Smooth muscle cell (in vitro differentiated cells): ENCODE results near the gene CHCHD3. TPM values are rescaled to one million over a fixed set of nuclear protein-coding genes. Genes with fewer than 3 reads are reported as not detected.

Source experiments
- DNase-seq: peaks from one replicate; lab custom pipeline; 2025; ENCODE audit not compliant: unreplicated experiment; lab: John Stamatoyannopoulos, UW
- H2AFZ ChIP-seq: fragments of 200-600 bp; sonication (generic); 2 replicates; pipeline ENCODE4 v1.6.0; 2016; ENCODE audit warnings: antibody characterized with exemption, low read depth, mild to moderate bottlenecking
- H3F3A ChIP-seq: fragments of 200-600 bp; sonication (generic); 2 replicates; pipeline ENCODE4 v1.6.0; 2017; ENCODE audit warnings: antibody characterized with exemption, low read depth
- H3K27ac ChIP-seq: fragments of 200-600 bp; sonication (generic); 2 replicates; pipeline ENCODE4 v1.5.1; 2016; ENCODE audit warnings: low read depth, mild to moderate bottlenecking
- H3K27me3 ChIP-seq: fragments of 200-600 bp; sonication (generic); 2 replicates; pipeline ENCODE4 v1.6.1; 2016; ENCODE audit warnings: low read depth, mild to moderate bottlenecking
- H3K36me3 ChIP-seq: fragments of 200-600 bp; sonication (generic); 2 replicates; pipeline ENCODE4 v1.5.1; 2016; ENCODE audit warnings: low read depth
- H3K4me1 ChIP-seq: fragments of 200-600 bp; sonication (generic); 2 replicates; pipeline ENCODE4 v1.5.1; 2016; ENCODE audit warnings: low read depth
- H3K4me2 ChIP-seq: fragments of 200-600 bp; sonication (generic); 2 replicates; pipeline ENCODE4 v1.6.0; 2016; ENCODE audit warnings: mild to moderate bottlenecking
- H3K4me3 ChIP-seq: fragments of 200-600 bp; sonication (generic); 2 replicates; pipeline ENCODE4 v1.5.1; 2016; ENCODE audit warnings: mild to moderate bottlenecking
- H3K79me2 ChIP-seq: fragments of 200-600 bp; sonication (generic); 2 replicates; pipeline ENCODE4 v1.6.0; 2016; ENCODE audit warnings: low read depth, mild to moderate bottlenecking
- H3K9ac ChIP-seq: fragments of 200-600 bp; sonication (generic); 2 replicates; pipeline ENCODE4 v1.6.0; 2016; ENCODE audit warnings: low read depth
- H3K9me3 ChIP-seq: fragments of 200-600 bp; sonication (generic); replicated peaks from 2 replicates; pipeline ENCODE4 v1.5.1; 2016; ENCODE audit warnings: low read depth
- H4K20me1 ChIP-seq: fragments of 200-600 bp; sonication (generic); 2 replicates; pipeline ENCODE4 v1.6.0; 2016; ENCODE audit warnings: low read depth
- WGBS: methylation state at CpG from one replicate; pipeline ENCODE4 v1.1.7; 2016; ENCODE audit warnings: low lambda C conversion rate; 5-methylcytosine and 5-hydroxymethylcytosine counted together
- polyA plus RNA-seq: library from polyadenylated mRNA; unstranded; fragments of >200 nt; fragmentation: Nextera tagmentation; extraction: Ambion mirVana; gene quantifications from 2 replicates; pipeline ENCODE4 v1.2.1, GENCODE V29; 2016
- total RNA-seq: library from RNA; depleted of rRNA; stranded (reverse); fragments of >200 nt; gene quantifications from 2 replicates; pipeline ENCODE4 v1.2.3, GENCODE V29; 2014
- TF ChIP-seq, protein P1 (sequence below): fragments of 200-600 bp; sonication (generic); IDR thresholded peaks from 2 replicates; pipeline ENCODE4 v1.5.1; 2017; ENCODE audit warnings: borderline replicate concordance, mild to moderate bottlenecking, antibody characterized with exemption; ENCODE audit not compliant: insufficient read depth, poor library complexity, severe bottlenecking

CHCHD3 gene
- total and polyA plus RNA-seq, 2 experiments from 2014 or later = 49.8 to 59.2 TPM

DNA sequence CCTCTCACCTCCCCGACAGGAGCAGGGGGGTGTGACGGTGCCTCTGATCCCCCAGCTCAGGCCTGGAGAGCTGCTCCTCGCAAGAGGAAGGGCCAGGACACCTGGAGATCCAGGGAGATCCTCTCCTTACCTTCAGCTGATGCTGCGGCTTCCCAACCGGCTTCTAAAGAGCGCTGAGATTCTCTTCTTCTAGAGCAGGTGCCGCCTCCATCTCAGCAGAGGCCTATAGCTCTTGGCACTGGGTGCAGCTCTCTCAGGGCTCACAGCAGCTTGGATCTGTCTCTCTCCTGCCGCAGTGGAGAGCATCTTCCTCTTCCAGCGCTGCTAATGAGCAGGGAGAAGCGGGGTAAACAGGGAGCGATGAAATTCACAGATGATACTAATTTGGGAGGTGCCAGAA lies 316.0 kb downstream of the CHCHD3 start:
- no peak overlapping the region for H3K9ac ChIP-seq
- 94% methylated on average over 11 of the region's 11 CpGs for WGBS

DNA sequence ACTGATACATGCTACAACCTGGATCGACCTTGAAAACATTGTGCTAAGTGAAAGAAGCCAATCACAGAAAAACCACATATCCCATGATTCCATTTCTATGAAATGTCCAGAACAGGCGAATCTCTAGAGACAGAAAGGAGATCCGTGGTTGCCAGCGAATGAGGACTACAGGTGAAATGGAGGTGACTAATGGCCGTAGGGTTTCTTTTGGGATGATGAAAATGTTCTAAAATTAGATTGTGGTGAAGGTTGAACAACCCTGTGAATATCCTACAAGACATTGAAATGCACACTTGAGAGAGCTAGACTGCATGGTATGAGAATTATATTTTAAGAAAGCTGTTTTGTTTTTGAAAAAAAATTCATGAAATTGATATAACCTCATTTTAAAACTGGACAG lies 317.1 kb downstream of the CHCHD3 start:
- H3K4me1 ChIP-seq = peaks cover 4% of the 10 kb centered on the region
- H3K79me2 ChIP-seq = no peaks in the 10 kb centered on the region
- no peak overlapping the region for H3K4me2 ChIP-seq
- H2AFZ ChIP-seq = no peak overlapping the region
- no peak for DNase-seq
- TF ChIP-seq, protein P1, sequence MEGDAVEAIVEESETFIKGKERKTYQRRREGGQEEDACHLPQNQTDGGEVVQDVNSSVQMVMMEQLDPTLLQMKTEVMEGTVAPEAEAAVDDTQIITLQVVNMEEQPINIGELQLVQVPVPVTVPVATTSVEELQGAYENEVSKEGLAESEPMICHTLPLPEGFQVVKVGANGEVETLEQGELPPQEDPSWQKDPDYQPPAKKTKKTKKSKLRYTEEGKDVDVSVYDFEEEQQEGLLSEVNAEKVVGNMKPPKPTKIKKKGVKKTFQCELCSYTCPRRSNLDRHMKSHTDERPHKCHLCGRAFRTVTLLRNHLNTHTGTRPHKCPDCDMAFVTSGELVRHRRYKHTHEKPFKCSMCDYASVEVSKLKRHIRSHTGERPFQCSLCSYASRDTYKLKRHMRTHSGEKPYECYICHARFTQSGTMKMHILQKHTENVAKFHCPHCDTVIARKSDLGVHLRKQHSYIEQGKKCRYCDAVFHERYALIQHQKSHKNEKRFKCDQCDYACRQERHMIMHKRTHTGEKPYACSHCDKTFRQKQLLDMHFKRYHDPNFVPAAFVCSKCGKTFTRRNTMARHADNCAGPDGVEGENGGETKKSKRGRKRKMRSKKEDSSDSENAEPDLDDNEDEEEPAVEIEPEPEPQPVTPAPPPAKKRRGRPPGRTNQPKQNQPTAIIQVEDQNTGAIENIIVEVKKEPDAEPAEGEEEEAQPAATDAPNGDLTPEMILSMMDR = no peak
- H3K9me3 ChIP-seq = peaks cover 4% of the 10 kb centered on the region
- WGBS = 95% methylated on average over 5 of the region's 5 CpGs
- no peaks in the 10 kb centered on the region for H4K20me1 ChIP-seq
- no peaks in the 10 kb centered on the region for H3F3A ChIP-seq
- H3K36me3 ChIP-seq = no peaks in the 10 kb centered on the region
- H3K4me3 ChIP-seq = no peak overlapping the region
- H3K9ac ChIP-seq = no peak overlapping the region
- H3K27ac ChIP-seq = no peak overlapping the region
- H3K27me3 ChIP-seq = no peaks in the 10 kb centered on the region

More for the DNA sequence above, 316.0 kb downstream of the CHCHD3 start:
- no peak overlapping the region for H3K27ac ChIP-seq
- H3F3A ChIP-seq = no peaks in the 10 kb centered on the region
- no peaks in the 10 kb centered on the region for H3K27me3 ChIP-seq
- H2AFZ ChIP-seq = no peak overlapping the region
- no peaks in the 10 kb centered on the region for H4K20me1 ChIP-seq
- H3K36me3 ChIP-seq = no peaks in the 10 kb centered on the region
- TF ChIP-seq, protein P1 = no peak
- H3K4me1 ChIP-seq = no peaks in the 10 kb centered on the region
- no peak overlapping the region for H3K4me2 ChIP-seq
- no peak overlapping the region for H3K4me3 ChIP-seq
- H3K79me2 ChIP-seq = no peaks in the 10 kb centered on the region
- H3K9me3 ChIP-seq = peaks cover 4% of the 10 kb centered on the region
- DNase-seq = no peak

DNA sequence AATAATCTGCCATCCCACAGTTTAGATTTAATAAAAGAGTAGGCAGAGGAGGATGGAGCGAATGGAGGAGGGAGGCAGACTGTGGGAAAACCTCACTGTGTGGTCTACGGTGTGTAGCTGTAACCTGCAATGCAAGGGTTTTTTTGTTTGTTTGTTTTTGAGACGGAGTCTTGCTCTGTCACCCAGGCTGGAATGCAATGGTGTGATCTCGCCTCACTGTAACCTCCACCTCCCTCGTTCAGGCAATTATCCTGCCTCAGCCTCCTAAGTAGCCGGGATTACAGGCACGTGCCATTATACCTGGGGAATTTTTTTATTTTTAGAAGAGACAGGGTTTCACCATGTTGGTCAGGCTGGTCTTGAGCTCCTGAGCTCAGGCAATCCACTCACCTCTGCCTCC lies 321.0 kb downstream of the CHCHD3 start:
- Histone ChIP-seq H3K9ac (no peak overlapping the region), H3K9me3 (no peaks in the 10 kb centered on the region), H3K79me2 (no peaks in the 10 kb centered on the region), H3K4me3 (no peak overlapping the region), H3F3A (no peaks in the 10 kb centered on the region), H4K20me1 (no peaks in the 10 kb centered on the region), H3K4me2 (no peak overlapping the region), H2AFZ (no peak overlapping the region), H3K27me3 (no peaks in the 10 kb centered on the region), H3K4me1 (peaks cover 4% of the 10 kb centered on the region), H3K36me3 (no peaks in the 10 kb centered on the region), H3K27ac (no peak overlapping the region)
- 51% methylated on average over 7 of the region's 7 CpGs for WGBS
- no peak for DNase-seq
- TF ChIP-seq, protein P1 = no peak

DNA sequence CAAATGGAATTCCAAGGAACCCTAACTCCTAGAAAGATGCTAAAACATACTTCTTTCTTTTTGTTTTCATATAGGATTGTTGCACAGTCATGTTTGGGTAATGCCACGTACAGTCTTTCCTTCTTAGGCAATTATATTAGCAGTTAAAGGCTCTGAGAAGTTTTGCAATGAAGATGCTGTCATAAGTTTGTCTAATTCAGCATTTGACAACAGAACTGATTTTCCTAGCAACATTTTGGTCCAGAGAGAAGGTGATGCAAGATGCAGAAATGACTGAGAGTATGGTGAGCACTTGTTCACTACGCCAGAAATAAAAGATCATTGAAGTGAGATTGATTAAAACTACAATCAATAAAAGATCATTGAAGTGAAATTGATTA lies 321.7 kb downstream of the CHCHD3 start:
- H3K4me2 ChIP-seq = no peak overlapping the region
- H3K79me2 ChIP-seq = no peaks in the 10 kb centered on the region
- no peak overlapping the region for H2AFZ ChIP-seq
- H3K9ac ChIP-seq = no peak overlapping the region
- TF ChIP-seq, protein P1 = no peak
- no peak overlapping the region for H3K27ac ChIP-seq
- H3F3A ChIP-seq = no peaks in the 10 kb centered on the region
- WGBS = 84% methylated on average over 2 of the region's 2 CpGs
- no peaks in the 10 kb centered on the region for H3K9me3 ChIP-seq
- no peaks in the 10 kb centered on the region for H4K20me1 ChIP-seq
- H3K36me3 ChIP-seq = no peaks in the 10 kb centered on the region
- H3K4me1 ChIP-seq = peaks cover 4% of the 10 kb centered on the region
- no peak overlapping the region for H3K4me3 ChIP-seq
- H3K27me3 ChIP-seq = no peaks in the 10 kb centered on the region
- no peak for DNase-seq
